Colonic mucosa (tissue), 4 donors: Measurements from ENCODE around the gene CRK. TPM values are rescaled to one million over a fixed set of nuclear protein-coding genes. Genes with fewer than 3 reads are reported as not detected.
A peak's percentile ranks its signal among the peaks of the same experiment; 100 is the strongest.

Experiments used
- DNase-seq: peaks from one replicate; pipeline ENCODE4 v3.0.0-alpha.2; 2020
- H3K27ac ChIP-seq: fragments of 200-600 bp; one replicate; pipeline ENCODE4 v1.8.0; 2021
- H3K27me3 ChIP-seq: fragments of 200-600 bp; one replicate; pipeline ENCODE4 v1.8.0; 2021
- H3K36me3 ChIP-seq: fragments of 200-600 bp; one replicate; pipeline ENCODE4 v1.8.0; 2021
- H3K4me1 ChIP-seq: fragments of 200-600 bp; one replicate; pipeline ENCODE4 v1.8.0; 2021; ENCODE audit warnings: mild to moderate bottlenecking
- H3K4me3 ChIP-seq: fragments of 200-600 bp; one replicate; pipeline ENCODE4 v1.8.0; 2021
- H3K9ac ChIP-seq, 2 donors: one replicate each; pipeline ENCODE4 v1.7.0; 2013; ENCODE audit warnings: control low read depth in 2 of 2, low read depth in 2 of 2, low read length in 2 of 2
- H3K9me3 ChIP-seq: fragments of 200-600 bp; one replicate; pipeline ENCODE4 v1.8.0; 2021
- intact Hi-C: fragments of 100-400 bp; cut with DNase I; formaldehyde crosslinking; loops from one replicate; pipeline ENCODE4 v1.14.1; 2022
- total RNA-seq, 2 donors: library from RNA; stranded (reverse); fragmentation: NEBNext Ultra II Directional in 1 of 2; extraction: Animal tissue kit (Norgen Biotek cat#: 25700) in 1 of 2; gene quantifications; one replicate each; pipeline ENCODE4 v1.2.1, GENCODE V29; 2021
- TF ChIP-seq, protein P1 (sequence below): fragments of 200-600 bp; IDR thresholded peaks from one replicate; pipeline ENCODE4 v1.8.0; 2022; ENCODE audit warnings: antibody characterized with exemption, mild to moderate bottlenecking
- donor health status: healthy.
- donor health status: DM: no; HTN: no; CAD: no.
- donor health status: DM: no; HTN: no; CAD: no.

The CRK gene
- total RNA-seq, 2 donors from 2014 or later: 74.5 to 82.0 TPM

DNA sequence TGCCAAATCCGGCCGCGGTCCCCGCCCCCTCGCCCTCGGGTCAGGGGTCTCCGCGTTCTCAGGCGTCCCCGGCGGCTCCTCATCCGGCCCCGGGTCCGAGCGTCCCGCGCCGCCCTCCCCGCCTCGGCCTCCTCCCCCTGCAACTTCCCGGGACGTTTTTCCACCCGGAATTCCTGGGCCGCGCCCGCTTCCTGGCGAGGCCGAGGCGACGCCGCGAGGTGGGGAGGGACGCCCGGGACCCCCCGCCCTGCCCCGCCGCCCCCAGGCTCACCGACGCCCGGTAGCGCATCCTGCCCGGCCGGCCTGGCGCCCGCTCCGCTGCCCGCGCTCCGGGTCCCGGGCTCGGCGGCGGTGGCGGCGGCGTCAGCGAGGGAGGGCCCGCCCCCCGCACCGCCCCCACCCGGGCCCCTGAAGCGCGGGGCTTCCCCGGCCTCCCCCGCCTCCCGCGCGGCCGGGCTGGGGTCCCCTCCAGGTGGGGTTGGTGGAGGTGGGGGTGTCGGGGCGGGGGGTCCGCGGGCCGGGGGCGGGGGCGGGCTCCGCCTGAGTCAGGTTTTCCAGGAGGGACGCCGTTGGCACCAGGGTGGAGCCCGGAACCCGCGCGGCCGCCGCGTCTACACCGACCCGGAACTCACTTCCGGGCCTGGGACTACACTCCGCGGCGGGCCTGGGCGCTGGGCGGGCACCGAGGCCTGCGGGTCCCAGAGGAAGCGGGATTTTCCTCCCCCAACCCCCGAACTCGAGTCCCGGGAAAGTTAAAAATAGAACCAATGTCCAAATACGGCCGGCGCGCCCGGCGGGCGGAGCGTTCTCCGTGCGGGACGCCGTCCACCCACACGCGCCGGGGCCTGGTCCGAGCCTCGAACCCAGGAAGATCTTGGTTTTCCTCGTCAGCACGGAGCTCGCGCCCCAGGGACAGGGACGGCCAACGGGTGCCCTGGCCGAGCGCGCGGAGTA, 29.7 kb upstream of the CRK start:
- peak; percentile 74 for DNase-seq
- Histone ChIP-seq H3K4me1 (peaks cover 31% of the 10 kb centered on the region), H3K27ac (peak overlapping the region; percentile 95), H3K4me3 (peak overlapping the region; percentile 68), H3K9me3 (no peaks in the 10 kb centered on the region), H3K27me3 (no peaks in the 10 kb centered on the region), H3K9ac (peak overlapping the region; percentile 80 to 92), H3K36me3 (no peaks in the 10 kb centered on the region)
- TF ChIP-seq, protein P1, sequence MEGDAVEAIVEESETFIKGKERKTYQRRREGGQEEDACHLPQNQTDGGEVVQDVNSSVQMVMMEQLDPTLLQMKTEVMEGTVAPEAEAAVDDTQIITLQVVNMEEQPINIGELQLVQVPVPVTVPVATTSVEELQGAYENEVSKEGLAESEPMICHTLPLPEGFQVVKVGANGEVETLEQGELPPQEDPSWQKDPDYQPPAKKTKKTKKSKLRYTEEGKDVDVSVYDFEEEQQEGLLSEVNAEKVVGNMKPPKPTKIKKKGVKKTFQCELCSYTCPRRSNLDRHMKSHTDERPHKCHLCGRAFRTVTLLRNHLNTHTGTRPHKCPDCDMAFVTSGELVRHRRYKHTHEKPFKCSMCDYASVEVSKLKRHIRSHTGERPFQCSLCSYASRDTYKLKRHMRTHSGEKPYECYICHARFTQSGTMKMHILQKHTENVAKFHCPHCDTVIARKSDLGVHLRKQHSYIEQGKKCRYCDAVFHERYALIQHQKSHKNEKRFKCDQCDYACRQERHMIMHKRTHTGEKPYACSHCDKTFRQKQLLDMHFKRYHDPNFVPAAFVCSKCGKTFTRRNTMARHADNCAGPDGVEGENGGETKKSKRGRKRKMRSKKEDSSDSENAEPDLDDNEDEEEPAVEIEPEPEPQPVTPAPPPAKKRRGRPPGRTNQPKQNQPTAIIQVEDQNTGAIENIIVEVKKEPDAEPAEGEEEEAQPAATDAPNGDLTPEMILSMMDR: no peak
- intact Hi-C loops: no loop called here

DNA sequence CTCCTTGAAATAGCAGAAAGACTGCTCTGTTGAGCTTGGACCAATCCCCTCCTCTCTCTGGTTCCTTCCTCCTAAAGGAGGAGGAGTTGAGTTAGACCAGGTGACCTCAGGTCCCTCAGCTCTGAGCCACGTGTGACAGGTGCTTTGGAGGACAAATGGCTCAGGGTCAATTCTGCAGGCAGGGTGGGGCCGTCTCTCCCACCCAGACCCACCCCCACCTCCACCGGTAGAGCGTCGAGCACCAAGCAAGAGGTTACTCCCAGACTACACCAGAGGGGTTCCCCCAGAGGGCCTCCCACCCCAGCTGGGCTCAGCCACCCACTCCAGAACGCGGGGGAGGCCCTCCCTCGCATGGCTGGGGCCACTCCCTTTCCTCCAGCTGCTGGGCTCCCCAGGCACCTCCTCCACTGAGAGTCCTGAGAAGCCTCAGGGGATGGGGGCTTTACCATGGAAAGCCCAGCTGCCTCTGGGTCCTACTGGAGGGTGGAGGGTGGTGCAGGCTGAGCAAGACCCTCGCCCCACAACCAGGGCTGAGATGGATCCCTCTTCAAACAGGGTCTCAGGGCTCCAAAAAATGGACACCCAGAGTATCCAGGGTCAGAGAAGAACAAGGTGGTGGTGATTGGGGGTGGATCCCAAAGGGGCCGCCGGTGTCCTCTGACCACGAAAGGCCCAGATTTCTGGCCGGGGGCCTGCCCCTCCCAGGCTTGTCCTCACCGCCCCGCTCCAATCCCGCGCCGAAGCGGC, 28.8 kb upstream of the CRK start:
- no peaks in the 10 kb centered on the region for H3K27me3 ChIP-seq
- peak overlapping the region; percentile 95 for H3K27ac ChIP-seq
- no peaks in the 10 kb centered on the region for H3K9me3 ChIP-seq
- peak; percentile 83 for DNase-seq
- intact Hi-C loops: no loop called here
- peak overlapping the region; percentile 80 to 92 for H3K9ac ChIP-seq
- TF ChIP-seq, protein P1: peak; percentile 16
- peak overlapping the region; percentile 68 for H3K4me3 ChIP-seq
- no peaks in the 10 kb centered on the region for H3K36me3 ChIP-seq
- H3K4me1 ChIP-seq: peaks cover 23% of the 10 kb centered on the region

DNA sequence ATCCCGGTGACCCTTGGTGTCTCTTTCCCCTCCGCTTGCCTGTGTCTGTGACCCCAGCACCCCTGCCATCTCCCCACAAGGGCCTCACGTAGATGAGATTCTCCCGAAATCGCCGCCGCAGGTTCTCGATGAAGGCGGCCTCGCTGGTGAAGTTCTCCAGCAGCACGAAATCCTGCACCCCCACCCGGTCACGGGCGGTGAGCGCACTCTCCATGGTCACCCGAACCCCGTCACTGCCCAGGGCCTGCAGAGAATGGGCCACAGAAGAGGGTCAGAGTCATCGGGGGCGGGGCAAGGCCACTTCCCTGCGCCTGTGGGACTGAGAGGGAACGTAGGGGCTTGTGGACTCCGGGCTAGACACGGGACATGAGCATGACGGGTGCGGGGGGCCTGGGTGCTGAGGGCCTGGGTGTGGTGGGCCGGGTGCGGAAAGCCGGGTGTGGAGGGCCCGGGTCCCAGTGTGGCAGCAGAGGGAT, 28.1 kb upstream of the CRK start:
- Histone ChIP-seq H3K9me3 (no peaks in the 10 kb centered on the region), H3K9ac (peak overlapping the region in 1 of 2 donors; percentile 92), H3K4me1 (peaks cover 16% of the 10 kb centered on the region), H3K36me3 (peaks cover 4% of the 10 kb centered on the region), H3K27ac (no peak overlapping the region), H3K27me3 (no peaks in the 10 kb centered on the region), H3K4me3 (peak overlapping the region; percentile 68)
- intact Hi-C loops: no loop called here
- TF ChIP-seq, protein P1: no peak
- DNase-seq: peak; percentile 40

DNA sequence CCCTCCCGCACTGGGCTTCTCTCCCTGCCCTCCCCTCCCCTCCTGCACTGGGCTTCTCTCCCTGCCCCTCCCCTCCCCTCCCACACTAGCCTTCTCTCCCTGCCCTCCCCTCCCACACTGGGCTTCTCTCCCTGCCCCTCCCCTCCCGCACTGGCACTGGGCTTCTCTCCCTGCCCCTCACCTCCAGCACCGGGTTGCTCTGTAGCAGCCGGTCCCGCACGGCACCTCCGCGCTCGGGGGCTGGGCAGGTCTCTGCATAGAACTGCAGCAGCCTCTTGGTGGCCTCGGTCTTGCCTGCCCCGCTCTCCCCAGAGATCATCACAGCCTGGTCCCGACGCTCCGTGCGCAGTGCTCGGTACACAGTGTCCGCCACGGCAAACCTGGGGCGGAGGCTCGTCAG, 26.6 kb upstream of the CRK start:
- intact Hi-C loops: no loop called here
- TF ChIP-seq, protein P1: no peak
- no peaks in the 10 kb centered on the region for H3K9me3 ChIP-seq
- H3K27ac ChIP-seq: no peak overlapping the region
- no peak overlapping the region for H3K4me3 ChIP-seq
- H3K27me3 ChIP-seq: no peaks in the 10 kb centered on the region
- H3K4me1 ChIP-seq: peaks cover 8% of the 10 kb centered on the region
- DNase-seq: no peak
- no peak overlapping the region for H3K9ac ChIP-seq
- H3K36me3 ChIP-seq: peaks cover 18% of the 10 kb centered on the region

DNA sequence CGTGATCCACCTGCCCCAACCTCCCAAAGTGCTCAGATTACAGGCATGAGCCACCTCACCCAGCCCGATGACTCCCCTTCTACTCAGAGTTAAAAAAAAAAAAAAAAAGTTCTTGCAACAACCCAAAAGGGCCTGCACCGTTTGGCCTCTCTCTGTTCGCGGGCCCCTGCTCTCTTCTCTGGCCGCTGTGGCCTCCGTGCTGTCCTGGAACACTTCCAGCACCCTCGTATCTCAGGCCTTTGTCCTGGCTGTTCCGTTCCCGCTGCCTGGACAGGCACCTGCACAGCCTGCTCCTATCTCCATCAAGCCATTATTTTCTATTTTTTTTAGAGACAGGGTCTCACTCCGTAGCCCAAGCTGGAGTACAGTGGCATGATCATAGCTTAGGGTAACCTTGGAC, 25.7 kb upstream of the CRK start:
- peaks cover 20% of the 10 kb centered on the region for H3K36me3 ChIP-seq
- H3K4me3 ChIP-seq: no peak overlapping the region
- peaks cover 4% of the 10 kb centered on the region for H3K4me1 ChIP-seq
- TF ChIP-seq, protein P1: no peak
- H3K9me3 ChIP-seq: no peaks in the 10 kb centered on the region
- no peak for DNase-seq
- no peaks in the 10 kb centered on the region for H3K27me3 ChIP-seq
- intact Hi-C loops: no loop called here
- no peak overlapping the region for H3K9ac ChIP-seq
- no peak overlapping the region for H3K27ac ChIP-seq
